Spleen (tissue), 11 donors: ENCODE results near the gene KISS1R. TPM values are rescaled to one million over a fixed set of nuclear protein-coding genes. Genes with fewer than 3 reads are reported as not detected.
"Not testable (repeated sequence)": the region's sequence is repeated elsewhere in the genome, so short reads cannot be mapped to it uniquely, and the experiment has no call there.

ENCODE experiments used
- DNase-seq: peaks from one replicate; pipeline ENCODE4 v3.0.0-alpha.2; 2020
- H3K27ac ChIP-seq, 8 donors: fragments of 200-600 bp; sonication (generic) in 7 of 8; 1 replicate in 4 of 8; 2 replicates in 4 of 8; pipeline versions ENCODE4 v1.5.0 to v1.8.0; 2016 to 2021; ENCODE audit warnings: inconsistent platforms in 4 of 8, mild to moderate bottlenecking in 4 of 8, moderate library complexity in 1 of 8
- H3K27me3 ChIP-seq, 7 donors: fragments of 200-600 bp; sonication (generic) in 6 of 7; replicated peaks in 1 of 7; 1 replicate in 4 of 7; 2 replicates in 3 of 7; pipeline versions ENCODE4 v1.5.0 to v1.8.0; 2016 to 2021; ENCODE audit warnings: inconsistent platforms in 3 of 7, mild to moderate bottlenecking in 1 of 7
- H3K36me3 ChIP-seq, 6 donors: fragments of 200-600 bp; sonication (generic) in 5 of 6; 1 replicate in 4 of 6; 2 replicates in 2 of 6; pipeline versions ENCODE4 v1.5.0 to v1.8.0; 2016 to 2021; ENCODE audit warnings: inconsistent platforms in 2 of 6
- H3K4me1 ChIP-seq, 6 donors: fragments of 200-600 bp; sonication (generic) in 5 of 6; 1 replicate in 3 of 6; 2 replicates in 3 of 6; pipeline versions ENCODE4 v1.5.0 to v1.8.0; 2016 to 2021; ENCODE audit warnings: inconsistent platforms in 3 of 6
- H3K4me3 ChIP-seq, 8 donors: fragments of 200-600 bp; sonication (generic) in 7 of 8; 1 replicate in 4 of 8; 2 replicates in 4 of 8; pipeline versions ENCODE4 v1.5.0 to v1.8.0; 2016 to 2021; ENCODE audit warnings: inconsistent platforms in 4 of 8, mild to moderate bottlenecking in 4 of 8, moderate library complexity in 2 of 8
- H3K9me3 ChIP-seq, 8 donors: fragments of 200-600 bp; sonication (generic) in 7 of 8; 1 replicate in 4 of 8; 2 replicates in 4 of 8; pipeline versions ENCODE4 v1.5.0 to v1.8.0; 2016 to 2021; ENCODE audit warnings: inconsistent platforms in 4 of 8
- CTCF ChIP-seq, 11 experiments: fragments of 200-600 bp in 7 of 11; fragments of 450-650 bp in 4 of 11; sonication (generic) in 4 of 11; IDR thresholded peaks in 8 of 11; conservative IDR thresholded peaks in 3 of 11; 1 replicate in 7 of 11; 2 replicates in 4 of 11; pipeline versions ENCODE4 v1.4.0 to v1.8.0; 2016 to 2021; ENCODE audit warnings: antibody characterized with exemption in 11 of 11, inconsistent platforms in 4 of 11, mild to moderate bottlenecking in 1 of 11
- POLR2A ChIP-seq, 3 donors: fragments of 450-650 bp; IDR thresholded peaks; one replicate each; pipeline ENCODE4 v1.5.1; 2017; ENCODE audit warnings: antibody characterized with exemption in 3 of 3, mild to moderate bottlenecking in 1 of 3
- POLR2AphosphoS5 ChIP-seq, 3 donors: sonication (generic); formaldehyde crosslinking; IDR thresholded peaks; one replicate each; pipeline ENCODE4 v1.5.1; 2017; ENCODE audit warnings: antibody characterized with exemption in 3 of 3
- WGBS, 5 donors: extraction: QIAGEN DNeasy Blood & Tissue Kit in 3 of 5; methylation state at CpG; one replicate each; pipeline versions ENCODE4 v1.1.5 to v1.1.7; 2013 to 2018; 5-methylcytosine and 5-hydroxymethylcytosine counted together
- intact Hi-C: fragments of 100-400 bp; cut with DNase I; formaldehyde crosslinking; loops from one replicate; pipeline ENCODE4 v1.15.0; 2023; ENCODE audit warnings: low total_unique reads
- polyA plus RNA-seq, 3 donors: library from polyadenylated mRNA; stranded (reverse); fragments of 200-250 nt; gene quantifications; one replicate each; pipeline ENCODE4 v1.2.1, GENCODE V29; 2013
- total RNA-seq, 7 donors: library from RNA; depleted of rRNA in 3 of 7; stranded (reverse); fragments of >200 nt in 3 of 7; fragmentation: NEBNext Ultra II Directional in 4 of 7; extraction: Animal tissue kit (Norgen Biotek cat#: 25700) in 4 of 7; gene quantifications; one replicate each; pipeline versions ENCODE4 v1.1.0 to v1.2.1, GENCODE V29; 2016 to 2021
- donor health status: healthy with polysubstance abuse.
- donor health status: DM: no; HTN: no; CAD: no; lungs with moderate emphysema.
- donor health status: DM: no; HTN: no; CAD: no.
- donor health status: Bipolar disorder and iron deficiency.
- donor health status: healthy.
- donor health status: DM: no; HTN: no; CAD: no.
- donor health status: DM: yes; HTN: yes; CAD: no.

The KISS1R gene
- total and polyA plus RNA-seq, 10 donors, result 0.22 to 0.50 (median 0.35) TPM; not detected in 2

GRCh38 chr19:878751-879561 lies 38.2 kb upstream of the KISS1R start:
- H3K4me1 ChIP-seq, H3K27ac ChIP-seq, H3K27me3 ChIP-seq, H3K9me3 ChIP-seq, intact Hi-C loops, H3K4me3 ChIP-seq, DNase-seq: not testable (repeated sequence)
- peaks cover 0 to 90% (median 62%) of the 10 kb centered on the region in 6 donors for H3K36me3 ChIP-seq
- WGBS, 5 donors, result 86 to 93% (median 91%) methylated on average over 16 to 24 of the region's 24 CpGs

GRCh38 chr19:879711-880438 lies 37.3 kb upstream of the KISS1R start:
- DNase-seq, result no peak

GRCh38 chr19:881385-882071 lies 35.6 kb upstream of the KISS1R start:
- WGBS, 5 donors, result 95 to 98% (median 97%) methylated on average over 33 to 34 of the region's 34 CpGs
- H3K27ac ChIP-seq, result no peak overlapping the region
- H3K36me3 ChIP-seq, result peaks cover 0 to 90% (median 71%) of the 10 kb centered on the region in 6 donors
- no peak overlapping the region for H3K4me3 ChIP-seq
- H3K4me1 ChIP-seq, result no peaks in the 10 kb centered on the region
- no peaks in the 10 kb centered on the region for H3K9me3 ChIP-seq
- no peak for DNase-seq
- no peaks in the 10 kb centered on the region for H3K27me3 ChIP-seq
- TF ChIP-seq POLR2A (IDR thresholded peaks at IDR 0.05), result no peak
- peak in 1 of 3 donors; percentile 28 for TF ChIP-seq POLR2AphosphoS5 (IDR thresholded peaks at IDR 0.05)
- intact Hi-C loops, result no loop called here

More at GRCh38 chr19:879711-880438, 37.3 kb upstream of the KISS1R start:
- Histone ChIP-seq H3K4me1 (no peaks in the 10 kb centered on the region), H3K36me3 (peaks cover 0 to 90% (median 66%) of the 10 kb centered on the region in 6 donors), H3K4me3 (no peak overlapping the region), H3K27ac (no peak overlapping the region), H3K9me3 (no peaks in the 10 kb centered on the region), H3K27me3 (no peaks in the 10 kb centered on the region)
- WGBS, 5 donors, result 89 to 95% (median 90%) methylated on average over 23 to 37 of the region's 37 CpGs
- peak in 1 of 3 donors; percentile 48 for TF ChIP-seq POLR2AphosphoS5 (IDR thresholded peaks at IDR 0.05)
- no peak for TF ChIP-seq POLR2A (IDR thresholded peaks at IDR 0.05)
- intact Hi-C loops, result no loop called here

DNA sequence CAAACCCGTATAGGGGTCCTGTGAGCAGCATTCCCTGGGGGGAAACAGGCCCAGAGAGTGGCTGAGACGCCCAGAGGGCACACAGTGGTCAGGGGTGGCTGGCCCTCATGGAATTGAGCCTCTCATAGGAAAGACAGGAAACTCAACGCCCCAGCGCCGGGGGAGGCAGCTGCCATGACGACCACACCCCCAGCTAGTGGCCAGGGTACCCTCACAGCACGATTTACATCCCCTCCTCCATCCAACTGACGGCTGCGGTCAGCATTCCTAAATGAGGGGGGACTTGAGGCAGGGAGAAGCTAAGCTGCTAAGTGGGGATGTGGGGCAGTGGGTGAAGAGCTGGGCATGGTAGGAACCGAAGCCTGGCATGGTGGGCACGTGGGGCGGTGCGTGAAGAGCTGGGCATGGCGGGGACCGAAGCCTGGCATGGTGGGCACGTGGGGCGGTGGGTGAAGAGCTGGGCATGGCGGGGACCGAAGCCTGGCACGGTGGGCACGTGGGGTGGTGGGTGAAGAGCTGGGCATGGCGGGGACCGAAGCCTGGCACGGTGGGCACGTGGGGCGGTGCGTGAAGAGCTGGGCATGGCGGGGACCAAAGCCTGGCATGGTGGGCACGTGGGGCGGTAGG lies 34.1 kb upstream of the KISS1R start:
- H3K36me3 ChIP-seq, result peaks cover 0 to 94% (median 71%) of the 10 kb centered on the region in 6 donors
- no peak for TF ChIP-seq POLR2AphosphoS5 (IDR thresholded peaks at IDR 0.05)
- TF ChIP-seq CTCF (IDR thresholded peaks at IDR 0.05 in 8 of 11, conservative IDR thresholded peaks at IDR 0.05 in 3 of 11), result no peak
- no peak for TF ChIP-seq POLR2A (IDR thresholded peaks at IDR 0.05)
- H3K27ac ChIP-seq, result no peak overlapping the region
- no peak overlapping the region for H3K4me3 ChIP-seq
- intact Hi-C loops, result no loop called here
- H3K4me1 ChIP-seq, result no peaks in the 10 kb centered on the region
- WGBS, 5 donors, result 88 to 96% (median 93%) methylated on average over 15 to 30 of the region's 30 CpGs
- H3K9me3 ChIP-seq, result no peaks in the 10 kb centered on the region
- DNase-seq, result no peak
- no peaks in the 10 kb centered on the region for H3K27me3 ChIP-seq

DNA sequence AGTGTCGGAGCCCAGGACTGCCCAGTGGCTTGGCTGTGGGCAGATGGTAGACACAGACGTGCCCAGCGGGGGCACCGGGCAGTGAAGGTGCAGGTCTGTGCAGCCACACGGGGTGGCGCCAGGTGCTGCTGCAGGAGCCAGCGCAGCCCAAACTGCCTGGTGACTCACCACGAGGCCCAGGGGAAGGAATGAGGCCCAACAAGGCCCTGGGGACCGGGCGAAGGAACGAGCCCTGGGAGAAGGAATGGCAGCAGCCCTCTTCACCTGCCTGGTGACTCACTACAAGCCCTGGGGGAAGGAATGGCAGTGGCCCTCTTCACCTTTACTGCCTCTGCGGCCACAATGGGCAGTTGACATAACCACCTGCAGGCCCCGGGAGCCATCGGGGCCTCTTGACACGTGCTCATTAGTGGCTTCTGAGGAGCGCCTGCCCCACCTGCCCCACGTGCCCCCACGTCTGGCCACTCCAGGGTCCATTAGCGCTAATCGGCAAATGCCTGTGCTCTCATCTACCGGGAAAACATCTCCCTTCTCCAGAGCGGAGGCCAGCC lies 33.4 kb upstream of the KISS1R start:
- Histone ChIP-seq H3K27ac (no peak overlapping the region), H3K36me3 (peaks cover 0 to 100% (median 76%) of the 10 kb centered on the region in 6 donors), H3K4me3 (no peak overlapping the region), H3K27me3 (no peaks in the 10 kb centered on the region), H3K4me1 (no peaks in the 10 kb centered on the region), H3K9me3 (no peaks in the 10 kb centered on the region)
- WGBS, 5 donors, result 89 to 95% (median 94%) methylated on average over 22 of the region's 22 CpGs
- DNase-seq, result no peak
- TF ChIP-seq POLR2AphosphoS5 (IDR thresholded peaks at IDR 0.05), result peak in 1 of 3 donors; percentile 22
- no peak for TF ChIP-seq CTCF (IDR thresholded peaks at IDR 0.05 in 8 of 11, conservative IDR thresholded peaks at IDR 0.05 in 3 of 11)
- intact Hi-C loops, result no loop called here
